Gastrocnemius medialis (tissue), 4 donors: Measurements from ENCODE around the gene ABCA6. TPM values are rescaled to one million over a fixed set of nuclear protein-coding genes. Genes with fewer than 3 reads are reported as not detected.

Source experiments
- ATAC-seq, 2 donors: fragments of 150-250 bp; one replicate each; pipeline ENCODE4 v1.9.1; 2016
- DNase-seq, 2 donors: peaks; one replicate each; pipeline ENCODE4 v3.0.0-alpha.2; 2019
- H3K27ac ChIP-seq, 4 donors: fragments of 200-600 bp; sonication (generic); 1 replicate in 1 of 4; 2 replicates in 3 of 4; pipeline ENCODE4 v1.5.1; 2016 to 2018; ENCODE audit warnings: mild to moderate bottlenecking in 2 of 4, moderate library complexity in 1 of 4
- H3K27me3 ChIP-seq, 3 donors: fragments of 200-600 bp; sonication (generic) in 2 of 3; 1 replicate in 1 of 3; 2 replicates in 2 of 3; pipeline versions ENCODE4 v1.5.1 to v1.6.0; 2016 to 2019; ENCODE audit warnings: mild to moderate bottlenecking in 1 of 3, moderate library complexity in 1 of 3
- H3K36me3 ChIP-seq, 2 donors: fragments of 200-600 bp; sonication (generic) in 1 of 2; one replicate each; pipeline ENCODE4 v1.5.1; 2017 to 2018
- H3K4me1 ChIP-seq, 2 donors: fragments of 200-600 bp; sonication (generic) in 1 of 2; one replicate each; pipeline ENCODE4 v1.5.1; 2016 to 2017; ENCODE audit warnings: mild to moderate bottlenecking in 2 of 2
- H3K4me3 ChIP-seq, 4 donors: fragments of 200-600 bp; sonication (generic) in 3 of 4; 1 replicate in 1 of 4; 2 replicates in 3 of 4; pipeline ENCODE4 v1.5.1; 2016 to 2019; ENCODE audit warnings: mild to moderate bottlenecking in 2 of 4
- H3K9me3 ChIP-seq, 3 donors: fragments of 200-600 bp; sonication (generic) in 2 of 3; 1 replicate in 1 of 3; 2 replicates in 2 of 3; pipeline ENCODE4 v1.5.1; 2016 to 2019
- POLR2A ChIP-seq, 2 donors: fragments of 450-650 bp; IDR thresholded peaks; one replicate each; pipeline ENCODE4 v1.6.1; 2017; ENCODE audit warnings: antibody characterized with exemption in 2 of 2, mild to moderate bottlenecking in 2 of 2, moderate library complexity in 2 of 2
- in situ Hi-C, 4 donors: fragments of 200-750 bp; cut with MboI; loops; one replicate each; pipeline versions ENCODE4 v1.15.0 to v1.8.0; 2017; ENCODE audit warnings: low sequenced_read_pairs in 4 of 4
- intact Hi-C: fragments of 100-400 bp; cut with DNase I; formaldehyde crosslinking; loops from one replicate; pipeline ENCODE4 v1.15.1; 2023; ENCODE audit warnings: low total_unique reads
- total RNA-seq, 4 donors: library from RNA; depleted of rRNA; stranded (reverse); fragments of >200 nt; gene quantifications; one replicate each; pipeline versions ENCODE4 v1.1.0 to v1.2.3, GENCODE V29; 2016
- TF ChIP-seq, protein P1 (sequence below), 5 experiments: fragments of 450-650 bp in 3 of 5; fragments of 200-600 bp in 2 of 5; sonication (generic) in 2 of 5; IDR thresholded peaks in 4 of 5; conservative IDR thresholded peaks in 1 of 5; 1 replicate in 4 of 5; 2 replicates in 1 of 5; pipeline ENCODE4 v1.5.1; 2016 to 2019; ENCODE audit warnings: antibody characterized with exemption in 5 of 5, mild to moderate bottlenecking in 3 of 5, moderate library complexity in 3 of 5

The ABCA6 gene
- total RNA-seq, 4 donors from 2014 or later = 12.8 to 82.3 (median 15.7) TPM

DNA sequence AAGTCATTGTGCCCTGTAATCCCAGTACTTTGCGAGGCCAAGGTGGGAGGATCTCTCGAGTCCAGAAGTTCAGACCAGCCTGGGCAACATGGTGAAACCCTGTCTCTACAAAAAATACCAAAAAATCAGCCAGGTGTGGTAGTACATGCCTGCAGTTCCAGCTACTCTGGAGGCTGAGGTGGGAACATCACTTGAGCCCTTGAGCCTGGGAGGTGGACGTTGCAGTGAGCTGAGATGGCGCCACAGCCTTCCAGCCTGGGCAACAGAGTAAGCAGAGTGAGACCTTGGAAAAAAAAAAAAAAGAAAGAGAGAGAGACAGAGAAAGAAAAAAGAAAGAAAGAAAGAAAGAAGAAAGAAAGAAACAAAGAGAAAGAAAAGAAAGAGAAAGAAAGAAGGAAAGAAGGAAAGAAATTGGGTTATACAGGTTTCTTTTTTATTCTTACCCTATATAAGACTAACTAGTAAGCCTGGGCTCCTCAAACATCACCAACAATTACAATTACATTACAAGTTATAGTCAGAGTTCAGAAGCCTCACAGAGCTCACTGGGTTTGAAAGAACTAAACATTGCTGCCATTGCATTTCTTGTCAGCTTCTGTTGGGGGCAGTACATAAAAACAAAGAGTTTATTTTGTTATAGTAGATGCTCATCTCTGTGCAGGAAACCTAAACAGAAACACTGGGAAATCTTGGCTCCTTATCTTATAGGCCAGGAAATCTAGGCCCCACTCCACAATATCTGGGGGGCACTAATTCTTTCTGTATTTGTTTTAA is 74.2 kb downstream of the ABCA6 start:
- no peak for TF ChIP-seq POLR2A (IDR thresholded peaks at IDR 0.05)
- TF ChIP-seq, protein P1, sequence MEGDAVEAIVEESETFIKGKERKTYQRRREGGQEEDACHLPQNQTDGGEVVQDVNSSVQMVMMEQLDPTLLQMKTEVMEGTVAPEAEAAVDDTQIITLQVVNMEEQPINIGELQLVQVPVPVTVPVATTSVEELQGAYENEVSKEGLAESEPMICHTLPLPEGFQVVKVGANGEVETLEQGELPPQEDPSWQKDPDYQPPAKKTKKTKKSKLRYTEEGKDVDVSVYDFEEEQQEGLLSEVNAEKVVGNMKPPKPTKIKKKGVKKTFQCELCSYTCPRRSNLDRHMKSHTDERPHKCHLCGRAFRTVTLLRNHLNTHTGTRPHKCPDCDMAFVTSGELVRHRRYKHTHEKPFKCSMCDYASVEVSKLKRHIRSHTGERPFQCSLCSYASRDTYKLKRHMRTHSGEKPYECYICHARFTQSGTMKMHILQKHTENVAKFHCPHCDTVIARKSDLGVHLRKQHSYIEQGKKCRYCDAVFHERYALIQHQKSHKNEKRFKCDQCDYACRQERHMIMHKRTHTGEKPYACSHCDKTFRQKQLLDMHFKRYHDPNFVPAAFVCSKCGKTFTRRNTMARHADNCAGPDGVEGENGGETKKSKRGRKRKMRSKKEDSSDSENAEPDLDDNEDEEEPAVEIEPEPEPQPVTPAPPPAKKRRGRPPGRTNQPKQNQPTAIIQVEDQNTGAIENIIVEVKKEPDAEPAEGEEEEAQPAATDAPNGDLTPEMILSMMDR (IDR thresholded peaks at IDR 0.05 in 4 of 5, conservative IDR thresholded peaks at IDR 0.05 in 1 of 5) = no peak
- intact Hi-C loops = no loop called here
- no peak overlapping the region for H3K27ac ChIP-seq
- ATAC-seq (no peak), DNase-seq (no peak)
- no peaks in the 10 kb centered on the region for H3K9me3 ChIP-seq
- H3K4me1 ChIP-seq = no peaks in the 10 kb centered on the region
- H3K27me3 ChIP-seq = no peaks in the 10 kb centered on the region
- peaks cover 0 to 16% of the 10 kb centered on the region in 2 donors for H3K36me3 ChIP-seq
- in situ Hi-C loops = loop anchor here in 1 of 4 donors (10.0 kb wide), 1 partner anchor 293 kb away; no protein-coding TSS in a partner anchor
- H3K4me3 ChIP-seq = no peak overlapping the region

DNA sequence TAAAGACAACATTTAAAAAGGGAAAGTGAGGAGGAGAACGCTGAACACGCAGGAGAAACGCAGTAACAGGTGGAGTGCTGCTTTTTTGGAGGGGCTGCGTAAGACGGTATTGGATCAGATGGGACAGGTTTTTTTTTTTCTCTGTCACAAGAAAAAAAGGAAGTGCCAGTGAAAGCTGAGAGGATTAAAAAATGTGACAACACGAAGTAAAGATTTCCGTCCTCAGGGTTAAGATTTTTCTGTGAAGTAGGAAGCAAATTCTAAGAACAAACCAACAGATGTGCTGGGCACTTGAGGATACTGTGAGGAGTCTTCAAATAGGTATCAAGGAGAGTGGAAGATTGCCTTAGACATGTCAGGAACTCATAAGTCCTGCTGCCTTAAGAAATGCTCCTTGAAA is 75.2 kb downstream of the ABCA6 start:
- Histone ChIP-seq H3K4me1 (no peaks in the 10 kb centered on the region), H3K9me3 (no peaks in the 10 kb centered on the region), H3K27me3 (no peaks in the 10 kb centered on the region), H3K4me3 (no peak overlapping the region), H3K36me3 (peaks cover 0 to 11% of the 10 kb centered on the region in 2 donors), H3K27ac (no peak overlapping the region)
- ATAC-seq = no peak
- in situ Hi-C loops = loop anchor here in 1 of 4 donors (10.0 kb wide), 1 partner anchor 292 kb away; no protein-coding TSS in a partner anchor
- intact Hi-C loops = no loop called here
- no peak for DNase-seq
- no peak for TF ChIP-seq POLR2A (IDR thresholded peaks at IDR 0.05)
- TF ChIP-seq, protein P1 (IDR thresholded peaks at IDR 0.05 in 4 of 5, conservative IDR thresholded peaks at IDR 0.05 in 1 of 5) = no peak

DNA sequence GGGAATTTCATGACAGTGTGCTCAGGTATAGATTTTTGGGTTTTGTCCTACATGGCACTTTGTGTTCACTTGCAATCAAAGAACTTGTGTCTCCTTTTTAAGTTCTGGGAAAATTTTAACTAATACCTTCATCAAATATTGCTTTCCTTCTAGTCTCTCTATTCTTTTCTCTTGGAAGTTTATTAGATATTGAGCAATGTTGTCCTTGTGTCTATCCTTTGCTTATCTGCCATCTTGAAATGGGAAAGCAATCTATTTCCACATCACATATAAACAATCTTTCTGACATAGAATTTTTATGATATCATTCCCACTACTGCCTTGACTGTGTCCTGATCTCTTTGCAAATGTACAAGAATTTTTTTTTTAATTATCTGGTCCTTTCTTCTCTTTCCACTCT is 76.6 kb downstream of the ABCA6 start:
- no peak for TF ChIP-seq POLR2A (IDR thresholded peaks at IDR 0.05)
- TF ChIP-seq, protein P1 (IDR thresholded peaks at IDR 0.05 in 4 of 5, conservative IDR thresholded peaks at IDR 0.05 in 1 of 5) = no peak
- no peak overlapping the region for H3K4me3 ChIP-seq
- peaks cover 0 to 11% of the 10 kb centered on the region in 2 donors for H3K36me3 ChIP-seq
- no peaks in the 10 kb centered on the region for H3K9me3 ChIP-seq
- DNase-seq = no peak
- no peaks in the 10 kb centered on the region for H3K27me3 ChIP-seq
- no peaks in the 10 kb centered on the region for H3K4me1 ChIP-seq
- intact Hi-C loops (no loop called here), in situ Hi-C loops (loop anchor here in 1 of 4 donors (10.0 kb wide), 1 partner anchor 290 kb away; no protein-coding TSS in a partner anchor)
- ATAC-seq = no peak
- no peak overlapping the region for H3K27ac ChIP-seq

DNA sequence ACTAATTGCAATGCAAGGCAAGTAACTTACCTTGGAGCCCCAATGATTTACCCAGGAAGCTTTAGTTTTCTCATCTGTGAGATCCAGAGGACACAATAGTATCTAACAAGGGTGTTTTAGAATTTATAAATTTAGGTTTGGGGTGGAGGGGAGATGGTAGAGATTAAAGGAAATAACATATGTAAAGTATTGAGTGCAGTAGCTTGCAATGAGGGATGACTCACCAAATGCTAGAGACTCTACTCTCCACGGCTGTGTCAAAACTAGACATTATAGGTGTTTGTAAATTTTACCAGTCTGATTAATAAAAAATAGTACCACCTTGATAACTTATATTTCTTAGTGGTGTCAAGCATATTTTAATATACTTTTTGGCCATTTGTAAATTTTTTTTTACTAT is 77.2 kb downstream of the ABCA6 start:
- TF ChIP-seq POLR2A (IDR thresholded peaks at IDR 0.05) = no peak
- TF ChIP-seq, protein P1 (IDR thresholded peaks at IDR 0.05 in 4 of 5, conservative IDR thresholded peaks at IDR 0.05 in 1 of 5) = no peak
- Histone ChIP-seq H3K4me1 (no peaks in the 10 kb centered on the region), H3K27me3 (no peaks in the 10 kb centered on the region), H3K27ac (no peak overlapping the region), H3K9me3 (no peaks in the 10 kb centered on the region), H3K4me3 (no peak overlapping the region), H3K36me3 (peaks cover 0 to 11% of the 10 kb centered on the region in 2 donors)
- ATAC-seq = no peak
- DNase-seq = no peak
- in situ Hi-C loops = loop anchor here in 1 of 4 donors (10.0 kb wide), 1 partner anchor 290 kb away; no protein-coding TSS in a partner anchor
- intact Hi-C loops = no loop called here
